HG03159 (cell line): ENCODE results near the gene PHACTR2.

ENCODE experiments used
- ATAC-seq: cut with Tn5 transposase; IDR thresholded peaks from one replicate; pipeline ENCODE4 v1.9.1; 2021; ENCODE audit warnings: mild to moderate bottlenecking, moderate library complexity; ENCODE audit not compliant: unreplicated experiment

The PHACTR2 gene

DNA sequence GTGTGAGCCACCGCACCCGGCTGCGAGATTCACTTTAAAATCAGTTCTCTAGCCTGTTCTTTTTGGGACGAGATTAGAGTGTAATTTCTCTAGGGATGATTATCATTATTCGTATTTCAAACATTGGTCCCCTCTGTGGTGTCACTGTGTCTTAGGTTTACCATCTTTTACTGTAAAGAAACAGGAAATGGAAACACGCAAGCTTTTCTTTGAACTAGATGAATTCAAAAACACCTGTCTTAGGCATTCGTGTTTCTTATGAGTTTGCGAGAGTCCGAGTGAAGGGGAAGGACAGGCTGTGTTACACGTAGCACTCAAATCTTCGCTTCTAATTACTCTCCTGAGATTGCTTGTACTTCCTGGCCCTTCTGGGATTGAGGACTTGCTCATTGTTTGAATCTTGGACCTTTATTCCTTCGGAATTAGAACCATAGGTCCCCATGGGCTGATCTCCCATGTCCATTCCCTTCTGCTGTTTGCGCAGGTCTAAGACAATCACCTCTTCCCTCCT lies 61.6 kb downstream of the PHACTR2 start:
- ATAC-seq, result no peak

GRCh38 chr6:143740213-143740612 lies 62.4 kb downstream of the PHACTR2 start:
- ATAC-seq, result no peak

DNA sequence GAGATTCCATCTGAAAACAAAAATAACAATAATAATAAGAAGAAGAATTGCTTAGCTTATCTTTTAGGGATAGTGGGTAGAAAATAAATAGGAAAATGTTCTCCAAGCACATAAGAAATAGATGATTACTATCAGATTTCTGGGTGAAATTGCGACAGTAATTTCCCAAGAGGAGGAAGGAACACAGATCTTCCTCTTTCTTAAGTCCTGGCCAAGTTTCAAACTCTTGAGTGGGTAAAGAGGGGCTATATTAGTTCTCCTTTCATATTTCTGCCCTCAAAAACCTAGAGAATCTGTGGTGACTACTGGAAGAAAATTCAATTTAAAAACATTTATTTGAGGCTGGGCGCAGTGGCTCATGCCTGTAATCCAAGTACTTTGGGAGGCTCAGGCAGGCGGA lies 63.7 kb downstream of the PHACTR2 start:
- no peak for ATAC-seq

DNA sequence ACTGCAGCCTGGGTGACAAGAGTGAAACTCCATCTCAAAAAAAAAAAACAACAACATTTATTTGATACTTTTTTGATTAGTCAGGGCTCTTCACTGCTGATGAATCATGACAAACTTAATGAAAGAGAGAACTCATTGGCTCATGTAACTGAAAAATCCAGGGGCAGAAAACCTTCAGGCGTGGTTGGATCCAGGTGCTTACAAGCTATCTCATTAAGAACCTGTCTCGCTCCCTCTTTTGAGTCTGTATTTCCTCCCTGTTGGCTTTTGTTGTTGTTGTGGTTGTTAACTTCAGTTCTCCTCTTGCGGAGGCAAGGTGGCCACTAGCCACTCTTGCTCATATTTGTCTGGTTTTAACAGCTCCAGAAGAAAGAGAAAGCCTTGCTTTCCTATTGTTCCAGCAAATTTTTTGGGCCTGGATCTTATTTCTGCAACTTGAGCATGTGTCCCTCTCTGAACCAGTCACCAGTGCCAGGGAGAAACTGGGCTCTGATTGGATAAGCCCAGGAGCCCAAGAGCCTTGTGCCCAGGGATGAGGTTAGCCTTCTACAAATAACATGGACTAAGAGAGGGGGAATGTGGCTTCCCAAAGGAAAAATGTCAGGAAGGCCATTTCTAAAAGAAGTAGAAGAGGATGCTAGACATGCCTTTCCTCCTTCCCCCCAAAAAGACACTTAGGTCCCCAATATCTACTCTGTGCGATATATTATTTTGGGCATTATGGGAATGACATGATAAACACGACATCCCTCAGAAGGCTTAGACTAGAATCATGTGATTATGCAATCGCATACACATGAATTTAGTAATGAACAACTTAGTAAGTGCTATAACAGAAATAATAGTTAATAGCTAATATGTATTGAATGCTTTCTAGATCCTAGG lies 64.5 kb downstream of the PHACTR2 start:
- no peak for ATAC-seq

DNA sequence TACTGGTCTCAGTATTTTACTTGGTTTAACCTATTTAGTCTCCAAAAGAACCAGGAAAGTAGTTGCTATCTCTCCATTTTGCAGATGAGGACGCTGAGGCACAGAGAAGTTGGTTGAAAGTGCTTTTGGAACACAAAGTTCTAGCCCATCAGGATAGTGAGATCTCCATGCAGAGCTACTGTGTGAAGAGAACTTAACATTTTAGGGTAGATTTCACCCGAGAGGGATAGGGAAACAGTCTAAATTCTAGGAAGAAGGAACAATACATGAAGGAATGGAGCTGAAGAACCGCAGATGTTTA lies 65.1 kb downstream of the PHACTR2 start:
- ATAC-seq, result no peak

- ATAC-seq, result no peak
Observed at GRCh38 chr6:143743301-143744166, 65.8 kb downstream of the PHACTR2 start.

GRCh38 chr6:143744551-143745165 lies 66.9 kb downstream of the PHACTR2 start:
- no peak for ATAC-seq

DNA sequence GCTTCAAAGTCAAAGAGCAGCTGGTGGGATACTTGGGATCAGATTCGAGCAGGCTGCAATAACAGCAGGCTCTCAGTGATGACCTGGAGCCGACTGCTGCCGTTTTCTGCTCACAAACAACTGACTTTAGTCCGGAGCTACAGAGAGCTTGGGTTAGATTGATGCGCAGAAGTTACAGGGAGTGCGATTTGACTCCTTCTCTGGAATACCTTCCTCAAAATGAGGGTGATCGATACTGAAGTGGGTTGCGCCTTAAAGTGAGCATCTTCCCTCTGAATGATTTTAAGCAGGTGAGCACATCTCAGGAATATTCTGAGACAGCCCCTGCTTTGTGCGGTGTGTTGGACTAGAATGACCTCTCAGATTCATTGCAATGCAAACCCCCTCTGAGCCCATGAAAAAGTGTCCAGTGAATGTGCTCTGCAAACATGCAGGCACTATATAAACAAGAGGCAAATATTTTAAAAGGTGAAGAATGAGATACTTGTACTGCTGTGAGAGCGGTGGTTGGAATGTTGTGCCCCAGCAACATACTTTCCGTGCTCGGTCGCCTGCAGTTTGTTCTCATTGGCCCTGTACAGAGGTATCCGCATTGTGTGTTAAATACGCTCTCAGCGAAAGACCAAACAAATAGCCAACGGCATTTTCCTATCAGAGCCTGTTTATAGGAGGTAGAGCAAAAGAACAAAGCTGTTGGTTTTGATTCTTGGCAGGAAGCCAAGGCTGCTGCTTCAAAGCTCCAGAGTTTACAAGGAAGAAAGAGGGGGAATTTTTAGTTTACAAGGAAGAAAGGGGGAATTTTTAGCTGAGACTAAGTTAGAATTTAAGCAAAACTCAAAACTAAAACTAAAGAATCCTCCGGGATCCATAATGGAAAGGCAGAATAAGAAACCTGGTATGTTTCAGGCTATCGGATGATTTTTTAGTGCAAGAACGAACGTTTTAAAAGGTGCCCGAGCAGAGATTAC lies 67.7 kb downstream of the PHACTR2 start:
- ATAC-seq, result no peak

GRCh38 chr6:143746202-143747119 lies 68.7 kb downstream of the PHACTR2 start:
- no peak for ATAC-seq

DNA sequence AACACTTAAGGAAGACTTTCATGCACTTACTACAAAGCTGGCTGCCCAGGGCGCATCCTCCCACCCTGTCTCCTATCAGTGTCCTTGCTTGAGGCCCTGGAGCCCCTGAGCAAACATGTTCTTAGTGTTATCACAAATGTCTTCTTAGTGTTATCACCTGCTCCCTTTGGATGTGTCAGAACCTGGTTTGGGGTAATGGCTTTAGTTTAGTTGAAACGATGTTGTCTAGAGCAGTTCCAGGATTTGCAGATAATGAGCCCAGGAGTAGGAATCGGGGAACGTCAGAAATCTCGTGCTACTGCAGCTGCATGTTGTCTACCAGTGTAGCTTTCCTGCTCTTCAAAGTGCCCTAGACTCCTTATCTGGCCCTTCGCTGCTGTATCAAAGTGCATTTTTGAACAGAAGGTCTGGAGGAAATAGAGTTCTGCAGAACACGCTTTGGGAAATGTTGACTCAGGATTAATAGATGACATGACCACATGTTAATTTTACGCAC lies 69.6 kb downstream of the PHACTR2 start:
- ATAC-seq, result no peak

GRCh38 chr6:143749891-143750290 lies 72.1 kb downstream of the PHACTR2 start:
- no peak for ATAC-seq

DNA sequence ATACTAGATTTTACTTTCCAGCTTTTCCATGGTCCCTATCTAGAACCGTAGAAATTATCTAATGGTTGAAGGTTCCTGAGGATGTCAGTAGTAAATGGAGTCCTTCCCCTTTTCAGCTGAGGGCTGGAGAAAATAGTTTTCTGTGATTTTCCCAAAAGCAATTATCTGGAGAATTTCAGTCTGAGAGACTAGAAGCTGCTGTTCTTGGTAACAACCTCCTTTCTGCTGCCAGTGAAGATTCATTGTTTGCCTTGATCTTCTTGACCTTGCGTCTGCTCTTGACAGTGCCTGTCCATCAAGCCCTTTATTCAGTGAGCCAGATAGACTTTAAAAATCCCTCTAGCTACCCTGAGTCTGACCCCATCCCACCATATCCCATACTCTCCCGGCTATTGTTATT lies 73.1 kb downstream of the PHACTR2 start:
- ATAC-seq, result no peak

DNA sequence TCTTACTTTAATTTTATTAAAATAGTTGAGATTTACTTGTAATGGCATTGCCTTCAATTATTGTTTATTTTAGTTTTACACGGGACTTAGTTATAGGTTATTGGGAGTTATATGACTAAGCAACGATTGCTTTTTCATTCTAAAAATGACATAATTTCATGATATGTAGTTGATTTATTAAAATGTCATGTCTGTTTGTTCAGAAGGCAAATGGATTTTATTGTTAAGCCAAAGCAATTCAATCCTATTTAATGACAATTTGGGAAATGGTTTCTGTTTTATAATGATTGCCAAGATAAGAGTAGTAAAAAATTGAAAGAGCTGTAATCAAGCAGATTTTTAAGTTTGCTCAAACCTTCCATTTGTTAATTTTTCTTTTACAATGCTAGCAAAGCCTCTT lies 74.7 kb downstream of the PHACTR2 start:
- no peak for ATAC-seq

- no peak for ATAC-seq
Observed at GRCh38 chr6:143753678-143754077, 75.9 kb downstream of the PHACTR2 start.

- ATAC-seq, result no peak
Observed at GRCh38 chr6:143754204-143754603, 76.4 kb downstream of the PHACTR2 start.

- ATAC-seq, result no peak
Observed at GRCh38 chr6:143755301-143755744, 77.6 kb downstream of the PHACTR2 start.

- ATAC-seq, result no peak
Observed at GRCh38 chr6:143757346-143757832, 79.6 kb downstream of the PHACTR2 start.

DNA sequence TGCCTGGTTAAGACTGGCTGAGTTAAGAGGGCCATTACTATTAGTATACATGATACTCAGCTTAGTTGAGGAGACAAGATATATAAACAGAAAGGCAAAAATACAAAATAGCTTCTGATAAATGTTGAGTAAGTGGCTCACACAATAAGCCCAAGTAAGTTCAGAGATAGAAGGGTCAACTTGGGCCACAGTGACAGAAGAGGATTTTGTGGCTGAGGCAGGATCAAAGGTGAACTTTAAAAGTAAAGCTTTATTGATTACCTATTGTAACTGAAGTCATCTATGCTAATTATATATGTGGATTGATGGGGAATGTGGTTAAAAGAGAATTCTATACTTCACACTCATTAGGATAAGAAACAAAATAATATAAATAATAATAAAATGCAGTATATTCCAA lies 80.8 kb downstream of the PHACTR2 start:
- ATAC-seq, result no peak

DNA sequence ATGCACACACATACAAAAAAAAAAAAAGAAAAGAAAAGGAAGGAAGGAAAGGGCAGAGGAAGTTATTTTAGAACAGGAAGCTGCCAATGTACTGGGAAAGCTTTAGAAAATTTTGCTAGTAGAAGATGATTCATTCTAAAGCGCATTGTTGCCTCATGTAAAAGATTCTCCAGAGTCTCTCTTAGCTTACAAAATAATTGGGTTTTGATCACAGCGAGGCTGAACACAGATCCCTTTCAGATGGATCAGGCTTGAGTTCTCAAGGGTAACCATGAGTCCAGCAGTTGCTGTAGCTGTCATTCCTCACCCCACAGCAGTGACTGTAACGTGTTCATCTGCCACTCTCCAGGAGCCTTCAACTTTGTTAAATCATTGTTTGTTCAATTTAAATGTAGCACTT lies 81.9 kb downstream of the PHACTR2 start:
- no peak for ATAC-seq
